Fibroblast of skin of scalp (primary cell): ENCODE measurements around the gene RBBP8.
A peak's percentile ranks its signal among the peaks of the same experiment; 100 is the strongest.

Experiments
- DNase-seq: peaks from one replicate; pipeline ENCODE4 v3.0.0-alpha.2; 2013

RBBP8 gene

GRCh38 chr18:23065234-23065806 lies 132.2 kb downstream of the RBBP8 start:
- no peak for DNase-seq

GRCh38 chr18:23066060-23066459 lies 132.9 kb downstream of the RBBP8 start:
- DNase-seq = no peak

- no peak for DNase-seq
Observed at GRCh38 chr18:23066504-23067039, 133.4 kb downstream of the RBBP8 start.

GRCh38 chr18:23067236-23067635 lies 134.1 kb downstream of the RBBP8 start:
- peak; percentile 44 for DNase-seq

GRCh38 chr18:23068011-23068410 lies 134.9 kb downstream of the RBBP8 start:
- DNase-seq = no peak

- DNase-seq = no peak
Observed at GRCh38 chr18:23068570-23069310, 135.6 kb downstream of the RBBP8 start.

GRCh38 chr18:23069481-23069880 lies 136.4 kb downstream of the RBBP8 start:
- DNase-seq = no peak

- DNase-seq = no peak
Observed at GRCh38 chr18:23069898-23070297, 136.8 kb downstream of the RBBP8 start.

GRCh38 chr18:23071285-23071684 lies 138.2 kb downstream of the RBBP8 start:
- peak; percentile 38 for DNase-seq

GRCh38 chr18:23072079-23072478 lies 139.0 kb downstream of the RBBP8 start:
- DNase-seq = no peak

- no peak for DNase-seq
Observed at GRCh38 chr18:23073996-23074606, 141.0 kb downstream of the RBBP8 start.
